Loucy (cell line): ENCODE data around the gene ARID2.

Experiments
- H2AFZ ChIP-seq: fragments of 200-600 bp; sonication (generic); 2 replicates; pipeline ENCODE4 v1.6.0; 2016; ENCODE audit warnings: antibody characterized with exemption, mild to moderate bottlenecking, low read length, moderate library complexity
- H3F3A ChIP-seq: fragments of 200-600 bp; 2 replicates; pipeline ENCODE4 v1.6.0; 2016; ENCODE audit warnings: antibody characterized with exemption, low read depth, mild to moderate bottlenecking
- H3K27me3 ChIP-seq: fragments of 200-600 bp; sonication (generic); 2 replicates; pipeline ENCODE4 v1.6.1; 2014; ENCODE audit warnings: low read length, mild to moderate bottlenecking; ENCODE audit not compliant: insufficient read depth, poor library complexity, severe bottlenecking
- H3K36me3 ChIP-seq: fragments of 200-600 bp; sonication (generic); 2 replicates; pipeline ENCODE4 v1.6.1; 2016; ENCODE audit warnings: low read length; ENCODE audit not compliant: insufficient read depth
- H3K4me1 ChIP-seq: fragments of 200-600 bp; sonication (generic); 2 replicates; pipeline ENCODE4 v1.5.1; 2014; ENCODE audit warnings: low read length, mild to moderate bottlenecking; ENCODE audit not compliant: insufficient read depth, poor library complexity, severe bottlenecking
- H3K4me2 ChIP-seq: fragments of 200-600 bp; sonication (generic); 2 replicates; pipeline ENCODE4 v1.6.0; 2014; ENCODE audit warnings: antibody characterized with exemption, low read length, low read depth, mild to moderate bottlenecking; ENCODE audit not compliant: poor library complexity, severe bottlenecking
- H3K4me3 ChIP-seq: fragments of 200-600 bp; sonication (generic); 2 replicates; pipeline ENCODE4 v1.5.1; 2014; ENCODE audit warnings: low read length, mild to moderate bottlenecking, mixed read lengths; ENCODE audit not compliant: poor library complexity, severe bottlenecking
- H3K79me2 ChIP-seq: fragments of 200-600 bp; sonication (generic); 2 replicates; pipeline ENCODE4 v1.6.1; 2014; ENCODE audit warnings: low read length; ENCODE audit not compliant: insufficient read depth
- H3K9ac ChIP-seq: fragments of 200-600 bp; sonication (generic); 2 replicates; pipeline ENCODE4 v1.6.0; 2014; ENCODE audit warnings: mild to moderate bottlenecking, low read depth, low read length, moderate library complexity; ENCODE audit not compliant: poor library complexity, severe bottlenecking
- H3K9me2 ChIP-seq: fragments of 200-600 bp; sonication (generic); replicated peaks from 2 replicates; pipeline ENCODE4 v1.6.1; 2016; ENCODE audit warnings: low read depth, low read length, mixed read lengths
- H3K9me3 ChIP-seq: fragments of 200-600 bp; sonication (generic); 2 replicates; pipeline ENCODE4 v1.6.1; 2014; ENCODE audit warnings: mild to moderate bottlenecking, antibody characterized with exemption, low read length, low read depth; ENCODE audit not compliant: insufficient read depth
- H4K20me1 ChIP-seq: fragments of 200-600 bp; sonication (generic); 2 replicates; pipeline ENCODE4 v1.6.0; 2014; ENCODE audit warnings: antibody characterized with exemption, low read length, mild to moderate bottlenecking; ENCODE audit not compliant: insufficient read depth, poor library complexity, severe bottlenecking
- EZH2phosphoT487 ChIP-seq: fragments of 200-600 bp; IDR thresholded peaks from 2 replicates; pipeline ENCODE4 v1.6.1; 2018; ENCODE audit warnings: antibody characterized with exemption, mild to moderate bottlenecking, moderate library complexity, borderline replicate concordance
- TF ChIP-seq, protein P1 (sequence below): fragments of 200-600 bp; sonication (generic); conservative IDR thresholded peaks from 2 replicates; pipeline ENCODE4 v1.5.1; 2014; ENCODE audit warnings: mild to moderate bottlenecking, antibody characterized with exemption, low read length

ARID2 gene

GRCh38 chr12:45704968-45705367, 24.5 kb upstream of the ARID2 start:
- Histone ChIP-seq H3K9me2 (no peaks in the 10 kb centered on the region), H2AFZ (no peak overlapping the region), H3K36me3 (no peaks in the 10 kb centered on the region), H3K9ac (no peak overlapping the region), H3K4me3 (no peak overlapping the region), H3K4me1 (no peaks in the 10 kb centered on the region), H3F3A (no peaks in the 10 kb centered on the region), H3K9me3 (no peaks in the 10 kb centered on the region), H3K4me2 (no peak overlapping the region), H3K79me2 (no peaks in the 10 kb centered on the region), H3K27me3 (no peaks in the 10 kb centered on the region), H4K20me1 (no peaks in the 10 kb centered on the region)
- TF ChIP-seq EZH2phosphoT487 = no peak
- TF ChIP-seq, protein P1, sequence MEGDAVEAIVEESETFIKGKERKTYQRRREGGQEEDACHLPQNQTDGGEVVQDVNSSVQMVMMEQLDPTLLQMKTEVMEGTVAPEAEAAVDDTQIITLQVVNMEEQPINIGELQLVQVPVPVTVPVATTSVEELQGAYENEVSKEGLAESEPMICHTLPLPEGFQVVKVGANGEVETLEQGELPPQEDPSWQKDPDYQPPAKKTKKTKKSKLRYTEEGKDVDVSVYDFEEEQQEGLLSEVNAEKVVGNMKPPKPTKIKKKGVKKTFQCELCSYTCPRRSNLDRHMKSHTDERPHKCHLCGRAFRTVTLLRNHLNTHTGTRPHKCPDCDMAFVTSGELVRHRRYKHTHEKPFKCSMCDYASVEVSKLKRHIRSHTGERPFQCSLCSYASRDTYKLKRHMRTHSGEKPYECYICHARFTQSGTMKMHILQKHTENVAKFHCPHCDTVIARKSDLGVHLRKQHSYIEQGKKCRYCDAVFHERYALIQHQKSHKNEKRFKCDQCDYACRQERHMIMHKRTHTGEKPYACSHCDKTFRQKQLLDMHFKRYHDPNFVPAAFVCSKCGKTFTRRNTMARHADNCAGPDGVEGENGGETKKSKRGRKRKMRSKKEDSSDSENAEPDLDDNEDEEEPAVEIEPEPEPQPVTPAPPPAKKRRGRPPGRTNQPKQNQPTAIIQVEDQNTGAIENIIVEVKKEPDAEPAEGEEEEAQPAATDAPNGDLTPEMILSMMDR = no peak

DNA sequence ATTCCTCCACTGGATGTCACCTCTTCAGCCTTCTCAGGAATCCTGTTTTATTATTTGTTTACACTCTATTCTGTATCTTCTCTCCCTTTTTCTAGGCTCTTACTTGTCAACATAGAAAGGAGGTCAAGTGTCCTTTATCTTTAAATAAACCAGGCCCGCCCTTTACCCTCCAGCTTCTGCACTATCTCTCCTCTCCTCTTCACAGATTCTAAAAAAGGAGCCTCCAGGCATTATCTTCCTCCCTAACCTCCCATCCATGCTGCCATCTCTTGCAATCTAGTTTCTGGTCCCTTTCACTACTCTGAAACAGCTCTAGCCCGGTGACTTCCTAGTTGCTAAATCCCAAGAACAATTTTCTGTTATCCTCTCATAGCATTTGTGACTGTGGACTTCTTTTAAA, 24.1 kb upstream of the ARID2 start:
- no peaks in the 10 kb centered on the region for H3F3A ChIP-seq
- TF ChIP-seq, protein P1 = no peak
- TF ChIP-seq EZH2phosphoT487 = no peak
- no peaks in the 10 kb centered on the region for H3K36me3 ChIP-seq
- H3K9me3 ChIP-seq = no peaks in the 10 kb centered on the region
- H3K4me3 ChIP-seq = no peak overlapping the region
- no peaks in the 10 kb centered on the region for H3K79me2 ChIP-seq
- no peaks in the 10 kb centered on the region for H3K27me3 ChIP-seq
- no peaks in the 10 kb centered on the region for H4K20me1 ChIP-seq
- no peak overlapping the region for H3K4me2 ChIP-seq
- no peaks in the 10 kb centered on the region for H3K9me2 ChIP-seq
- H3K9ac ChIP-seq = no peak overlapping the region
- H2AFZ ChIP-seq = no peak overlapping the region
- no peaks in the 10 kb centered on the region for H3K4me1 ChIP-seq

GRCh38 chr12:45707241-45707857, 22.2 kb upstream of the ARID2 start:
- H3K9me3 ChIP-seq = no peaks in the 10 kb centered on the region
- H3K4me2 ChIP-seq = no peak overlapping the region
- H3K4me1 ChIP-seq = no peaks in the 10 kb centered on the region
- no peaks in the 10 kb centered on the region for H3K9me2 ChIP-seq
- H3K4me3 ChIP-seq = no peak overlapping the region
- H4K20me1 ChIP-seq = no peaks in the 10 kb centered on the region
- no peak overlapping the region for H2AFZ ChIP-seq
- no peaks in the 10 kb centered on the region for H3K79me2 ChIP-seq
- H3K36me3 ChIP-seq = no peaks in the 10 kb centered on the region
- H3F3A ChIP-seq = no peaks in the 10 kb centered on the region
- H3K9ac ChIP-seq = no peak overlapping the region
- TF ChIP-seq, protein P1 = no peak
- no peak for TF ChIP-seq EZH2phosphoT487
- H3K27me3 ChIP-seq = no peaks in the 10 kb centered on the region
